ENCODE results near the gene NPW. TPM values are rescaled to one million over a fixed set of nuclear protein-coding genes. Genes with fewer than 3 reads are reported as not detected.

The NPW gene
- total RNA-seq, 1 donor from 2014 or later = not detected

DNA sequence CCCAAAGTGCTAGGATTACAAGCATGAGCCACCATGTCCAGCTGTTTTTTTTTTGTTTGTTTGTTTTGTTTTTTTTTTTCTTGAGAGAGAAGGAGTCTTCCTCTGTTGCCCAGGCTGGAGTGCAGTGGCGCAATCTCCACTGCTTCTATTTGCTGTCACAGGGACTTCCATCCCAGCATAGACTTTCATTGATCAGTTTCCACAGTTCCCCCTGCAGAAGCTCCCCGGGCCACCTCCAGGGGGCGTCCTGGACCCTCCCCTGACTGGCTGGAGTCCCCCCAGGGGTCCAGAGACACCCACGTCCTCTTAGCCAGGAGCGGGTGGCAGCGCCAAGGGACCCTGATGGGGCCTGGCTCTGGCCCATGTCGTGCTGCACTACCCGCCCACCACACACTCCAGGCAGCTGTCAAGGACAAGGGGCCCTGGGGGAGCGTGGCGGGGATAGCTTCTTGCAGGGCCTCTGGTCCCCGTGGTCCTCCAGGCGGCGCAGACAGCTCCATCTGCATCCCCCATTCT is 3.1 kb upstream of the NPW start:
- Histone ChIP-seq H3K9me3 (ENCODE audit: control insufficient read depth in 3 of 3, low read length in 3 of 3) (no peaks in the 10 kb centered on the region), H3K27ac (ENCODE audit: low read depth, low read length) (no peak overlapping the region)

DNA sequence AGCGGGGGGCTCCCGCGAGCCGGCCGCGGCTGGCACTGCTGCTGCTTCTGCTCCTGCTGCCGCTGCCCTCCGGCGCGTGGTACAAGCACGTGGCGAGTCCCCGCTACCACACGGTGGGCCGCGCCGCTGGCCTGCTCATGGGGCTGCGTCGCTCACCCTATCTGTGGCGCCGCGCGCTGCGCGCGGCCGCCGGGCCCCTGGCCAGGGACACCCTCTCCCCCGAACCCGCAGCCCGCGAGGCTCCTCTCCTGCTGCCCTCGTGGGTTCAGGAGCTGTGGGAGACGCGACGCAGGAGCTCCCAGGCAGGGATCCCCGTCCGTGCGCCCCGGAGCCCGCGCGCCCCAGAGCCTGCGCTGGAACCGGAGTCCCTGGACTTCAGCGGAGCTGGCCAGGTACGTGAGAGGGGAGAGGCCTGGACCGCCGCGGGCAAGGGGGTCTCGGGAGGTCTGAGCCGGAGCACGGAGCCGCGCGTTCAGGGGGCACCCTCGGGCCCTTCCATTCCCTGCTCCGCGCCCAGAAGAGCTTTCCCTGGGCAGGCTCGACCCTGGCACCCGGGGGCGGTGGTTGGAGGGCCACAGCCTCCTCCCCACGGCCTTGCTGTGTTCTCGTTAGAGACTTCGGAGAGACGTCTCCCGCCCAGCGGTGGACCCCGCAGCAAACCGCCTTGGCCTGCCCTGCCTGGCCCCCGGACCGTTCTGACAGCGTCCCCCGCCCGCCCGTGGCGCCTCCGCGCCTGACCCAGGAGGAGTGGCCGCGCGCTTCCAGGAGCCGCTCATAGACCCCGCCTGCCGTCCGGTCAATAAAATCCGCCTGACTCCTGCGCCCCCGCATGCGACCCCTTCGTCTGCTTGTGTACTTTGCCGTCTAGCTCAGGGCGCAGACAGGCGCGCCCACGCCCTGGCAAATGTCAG is 591 bp downstream of the NPW start:
- Histone ChIP-seq H3K4me3 (ENCODE audit: low read length in 3 of 3) (no peak overlapping the region), H3K9ac (ENCODE audit: low read depth in 1 of 3, low read length in 3 of 3) (no peak overlapping the region)

More for the DNA sequence above, 3.1 kb upstream of the NPW start:
- Histone ChIP-seq H3K4me3 (ENCODE audit: low read length in 3 of 3) (no peak overlapping the region), H3K36me3 (ENCODE audit: control insufficient read depth in 3 of 3, insufficient read depth in 3 of 3, low read length in 3 of 3) (no peaks in the 10 kb centered on the region), H3K9ac (ENCODE audit: low read depth in 1 of 3, low read length in 3 of 3) (no peak overlapping the region), H3K4me1 (ENCODE audit: control insufficient read depth in 3 of 3, insufficient read depth in 3 of 3, low read length in 3 of 3) (peaks cover 6 to 10% (median 6%) of the 10 kb centered on the region in 3 donors), H3K27me3 (ENCODE audit: control insufficient read depth in 3 of 3, insufficient read depth in 3 of 3, low read length in 3 of 3) (peaks cover 21 to 24% (median 23%) of the 10 kb centered on the region in 3 donors)

DNA sequence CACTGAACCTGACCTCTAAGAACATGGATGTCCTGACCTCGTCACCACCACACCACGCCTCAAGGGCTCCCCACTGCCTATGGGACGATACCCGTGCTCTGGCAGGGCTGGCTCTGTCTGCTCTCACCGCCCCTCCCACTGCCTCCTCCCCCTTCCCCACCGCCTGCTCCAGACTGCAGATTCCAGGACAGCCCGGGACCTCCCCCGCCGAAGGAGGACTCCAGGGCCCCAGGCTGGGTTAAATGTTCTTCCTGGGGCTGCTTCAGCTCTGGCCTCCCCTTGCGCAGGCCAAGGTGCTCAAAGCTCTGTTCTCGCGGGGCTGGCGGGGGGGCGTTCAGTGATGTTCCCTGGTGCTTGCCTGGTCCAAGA is 3.1 kb downstream of the NPW start:
- no peaks in the 10 kb centered on the region for H3K36me3 ChIP-seq (ENCODE audit: control insufficient read depth in 3 of 3, insufficient read depth in 3 of 3, low read length in 3 of 3)
- H3K27me3 ChIP-seq (ENCODE audit: control insufficient read depth in 3 of 3, insufficient read depth in 3 of 3, low read length in 3 of 3) = peaks cover 20 to 30% (median 26%) of the 10 kb centered on the region in 3 donors
- H3K4me3 ChIP-seq (ENCODE audit: low read length in 3 of 3) = peak overlapping the region; percentile 49 to 63 (median 56)
- no peak overlapping the region for H3K27ac ChIP-seq (ENCODE audit: low read depth, low read length)
- no peaks in the 10 kb centered on the region for H3K9me3 ChIP-seq (ENCODE audit: control insufficient read depth in 3 of 3, low read length in 3 of 3)
- H3K9ac ChIP-seq (ENCODE audit: low read depth in 1 of 3, low read length in 3 of 3) = peak overlapping the region in 1 of 3 donors; percentile 69
- peaks cover 27 to 41% (median 38%) of the 10 kb centered on the region in 3 donors for H3K4me1 ChIP-seq (ENCODE audit: control insufficient read depth in 3 of 3, insufficient read depth in 3 of 3, low read length in 3 of 3)

More for the DNA sequence above, 591 bp downstream of the NPW start:
- Histone ChIP-seq H3K27me3 (ENCODE audit: control insufficient read depth in 3 of 3, insufficient read depth in 3 of 3, low read length in 3 of 3) (peaks cover 25 to 27% (median 26%) of the 10 kb centered on the region in 3 donors), H3K27ac (ENCODE audit: low read depth, low read length) (no peak overlapping the region), H3K9me3 (ENCODE audit: control insufficient read depth in 3 of 3, low read length in 3 of 3) (no peaks in the 10 kb centered on the region), H3K4me1 (ENCODE audit: control insufficient read depth in 3 of 3, insufficient read depth in 3 of 3, low read length in 3 of 3) (peaks cover 18 to 26% (median 25%) of the 10 kb centered on the region in 3 donors), H3K36me3 (ENCODE audit: control insufficient read depth in 3 of 3, insufficient read depth in 3 of 3, low read length in 3 of 3) (no peaks in the 10 kb centered on the region)

DNA sequence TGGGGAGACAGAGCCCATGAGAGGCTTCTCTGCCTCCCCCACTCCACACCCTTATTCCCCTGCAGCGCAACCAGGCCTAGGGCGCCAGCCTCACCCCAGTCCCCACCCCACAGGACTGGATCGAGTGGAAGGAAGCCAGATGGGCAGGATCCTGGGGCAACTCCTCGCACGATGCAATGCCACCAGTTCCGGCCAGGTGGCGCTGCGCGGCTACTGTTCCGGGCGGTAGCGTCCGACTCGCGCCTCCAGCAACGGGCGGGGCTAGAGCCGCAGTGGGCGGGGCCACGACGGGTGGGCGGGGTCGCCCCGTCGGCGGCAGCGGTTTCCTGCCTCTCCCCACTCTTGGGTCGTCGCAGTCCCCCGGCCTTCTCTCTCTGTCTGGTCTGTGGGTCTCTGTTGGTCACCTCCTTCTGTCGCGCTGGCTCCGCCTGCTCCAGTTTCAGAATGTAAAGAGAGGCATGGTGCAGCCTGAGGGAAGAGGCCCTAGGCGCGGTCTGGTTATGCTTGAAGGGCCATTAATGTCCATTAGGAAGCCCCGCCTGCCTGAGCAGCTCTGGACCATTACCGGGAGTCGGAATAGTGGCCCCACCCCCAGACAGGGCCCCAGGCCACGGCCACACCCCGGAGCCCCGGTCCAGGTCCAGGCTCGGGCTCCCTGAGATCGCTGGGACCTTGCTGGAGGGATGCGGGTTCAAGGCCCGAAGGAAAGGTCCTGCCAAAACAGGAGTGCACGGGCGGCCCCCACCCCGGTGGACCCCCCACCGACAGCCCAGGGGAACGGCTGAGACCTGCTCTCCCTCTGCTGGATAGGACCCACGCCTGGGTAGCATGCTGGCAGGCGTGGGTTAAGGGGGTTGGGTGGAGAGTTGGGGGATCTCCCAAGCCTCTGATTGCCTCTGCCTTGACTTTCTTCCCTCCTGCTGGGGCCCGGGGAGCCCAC is 3.8 kb downstream of the NPW start:
- Histone ChIP-seq H3K27ac (ENCODE audit: low read depth, low read length) (peak overlapping the region; percentile 52), H3K9ac (ENCODE audit: low read depth in 1 of 3, low read length in 3 of 3) (peak overlapping the region; percentile 15 to 69 (median 43)), H3K27me3 (ENCODE audit: control insufficient read depth in 3 of 3, insufficient read depth in 3 of 3, low read length in 3 of 3) (peaks cover 20 to 28% (median 26%) of the 10 kb centered on the region in 3 donors), H3K9me3 (ENCODE audit: control insufficient read depth in 3 of 3, low read length in 3 of 3) (no peaks in the 10 kb centered on the region), H3K36me3 (ENCODE audit: control insufficient read depth in 3 of 3, insufficient read depth in 3 of 3, low read length in 3 of 3) (no peaks in the 10 kb centered on the region), H3K4me1 (ENCODE audit: control insufficient read depth in 3 of 3, insufficient read depth in 3 of 3, low read length in 3 of 3) (peaks cover 31 to 48% (median 44%) of the 10 kb centered on the region in 3 donors), H3K4me3 (ENCODE audit: low read length in 3 of 3) (peak overlapping the region; percentile 56 to 72 (median 63))

DNA sequence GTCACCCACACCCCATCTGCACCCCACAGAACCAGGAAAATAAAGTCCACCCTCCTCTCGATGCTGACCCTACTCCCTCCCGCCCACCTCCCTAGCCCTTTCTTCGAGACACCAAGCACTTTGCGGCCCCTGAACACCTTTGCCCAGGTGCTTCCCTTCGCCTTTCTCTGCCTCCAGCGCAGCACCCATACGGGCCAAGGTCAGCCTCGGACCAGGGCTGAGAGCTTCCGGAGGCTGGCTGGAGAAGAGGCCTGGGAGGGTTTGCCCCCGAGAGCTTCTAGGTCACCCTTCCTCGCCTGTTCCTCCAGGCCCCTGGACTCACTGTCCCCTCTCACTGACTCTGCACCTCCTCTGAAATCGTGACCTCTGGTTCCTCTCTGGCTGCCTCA is 4.4 kb downstream of the NPW start:
- Histone ChIP-seq H3K4me1 (ENCODE audit: control insufficient read depth in 3 of 3, insufficient read depth in 3 of 3, low read length in 3 of 3) (peaks cover 33 to 54% (median 46%) of the 10 kb centered on the region in 3 donors), H3K36me3 (ENCODE audit: control insufficient read depth in 3 of 3, insufficient read depth in 3 of 3, low read length in 3 of 3) (no peaks in the 10 kb centered on the region), H3K9me3 (ENCODE audit: control insufficient read depth in 3 of 3, low read length in 3 of 3) (no peaks in the 10 kb centered on the region), H3K9ac (ENCODE audit: low read depth in 1 of 3, low read length in 3 of 3) (peak overlapping the region in 1 of 3 donors; percentile 64), H3K4me3 (ENCODE audit: low read length in 3 of 3) (peak overlapping the region in 1 of 3 donors; percentile 72), H3K27me3 (ENCODE audit: control insufficient read depth in 3 of 3, insufficient read depth in 3 of 3, low read length in 3 of 3) (peaks cover 18 to 25% (median 23%) of the 10 kb centered on the region in 3 donors), H3K27ac (ENCODE audit: low read depth, low read length) (peak overlapping the region; percentile 52)

DNA sequence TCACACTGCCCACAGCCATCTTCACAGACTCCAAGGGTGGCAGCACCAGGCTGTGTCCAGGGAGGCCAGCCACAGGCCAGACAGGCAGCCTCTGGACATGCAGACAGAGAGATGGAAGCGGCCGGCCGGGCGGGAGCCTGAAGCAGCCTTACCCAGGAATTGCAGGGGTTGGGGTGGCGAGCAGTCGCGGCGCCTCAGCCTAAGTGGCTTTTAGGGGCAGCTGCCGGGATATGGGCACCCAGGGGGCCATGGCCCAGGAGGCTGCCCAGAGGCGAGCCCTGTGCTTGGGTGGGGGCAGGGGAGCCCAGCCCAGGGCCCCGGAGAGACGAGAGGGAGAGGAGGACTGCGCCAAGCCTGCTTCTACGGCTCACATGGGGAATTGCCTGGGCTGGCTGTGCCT is 5.7 kb downstream of the NPW start:
- no peak overlapping the region for H3K27ac ChIP-seq (ENCODE audit: low read depth, low read length)
- no peak overlapping the region for H3K4me3 ChIP-seq (ENCODE audit: low read length in 3 of 3)

DNA sequence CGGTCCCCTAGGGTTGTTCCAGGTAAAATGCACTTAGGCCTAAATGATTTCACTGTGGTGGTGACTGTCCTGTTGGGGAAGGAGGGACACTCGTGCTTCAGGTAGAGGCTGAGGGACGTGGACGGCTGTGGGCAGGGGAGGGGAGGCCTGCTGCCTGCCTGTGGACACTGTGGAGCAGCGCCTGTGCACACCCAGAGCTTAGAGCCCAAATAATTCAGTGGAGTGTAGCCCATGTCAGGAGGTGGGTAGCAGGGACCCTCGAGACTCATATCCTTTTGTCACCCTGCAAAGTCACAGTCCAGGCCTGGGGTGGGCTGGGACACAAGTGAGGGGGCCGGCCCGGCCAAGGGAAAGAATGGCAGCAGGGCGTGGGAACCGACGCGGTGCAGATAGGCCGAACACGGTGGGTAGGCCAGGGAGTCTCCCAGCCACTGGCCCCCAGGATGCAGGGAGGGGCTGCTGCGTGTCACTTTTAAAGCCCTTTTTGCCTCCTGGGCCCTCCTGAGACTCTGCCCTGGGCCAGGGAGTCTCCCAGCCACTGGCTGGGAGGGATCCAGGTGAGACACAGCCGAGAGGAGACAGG is 6.4 kb downstream of the NPW start:
- Histone ChIP-seq H3K9ac (ENCODE audit: low read depth in 1 of 3, low read length in 3 of 3) (peak overlapping the region in 2 of 3 donors; percentile 10 to 76), H3K27ac (ENCODE audit: low read depth, low read length) (no peak overlapping the region), H3K36me3 (ENCODE audit: control insufficient read depth in 3 of 3, insufficient read depth in 3 of 3, low read length in 3 of 3) (no peaks in the 10 kb centered on the region), H3K4me3 (ENCODE audit: low read length in 3 of 3) (peak overlapping the region; percentile 33 to 67 (median 48)), H3K9me3 (ENCODE audit: control insufficient read depth in 3 of 3, low read length in 3 of 3) (no peaks in the 10 kb centered on the region), H3K27me3 (ENCODE audit: control insufficient read depth in 3 of 3, insufficient read depth in 3 of 3, low read length in 3 of 3) (peaks cover 3 to 11% (median 4%) of the 10 kb centered on the region in 3 donors), H3K4me1 (ENCODE audit: control insufficient read depth in 3 of 3, insufficient read depth in 3 of 3, low read length in 3 of 3) (peaks cover 26 to 44% (median 42%) of the 10 kb centered on the region in 3 donors)

More for the DNA sequence above, 5.7 kb downstream of the NPW start:
- H3K4me1 ChIP-seq (ENCODE audit: control insufficient read depth in 3 of 3, insufficient read depth in 3 of 3, low read length in 3 of 3) = peaks cover 26 to 44% (median 42%) of the 10 kb centered on the region in 3 donors
- no peaks in the 10 kb centered on the region for H3K36me3 ChIP-seq (ENCODE audit: control insufficient read depth in 3 of 3, insufficient read depth in 3 of 3, low read length in 3 of 3)
- peaks cover 5 to 15% (median 10%) of the 10 kb centered on the region in 3 donors for H3K27me3 ChIP-seq (ENCODE audit: control insufficient read depth in 3 of 3, insufficient read depth in 3 of 3, low read length in 3 of 3)
- H3K9me3 ChIP-seq (ENCODE audit: control insufficient read depth in 3 of 3, low read length in 3 of 3) = no peaks in the 10 kb centered on the region
- peak overlapping the region in 2 of 3 donors; percentile 4 to 25 for H3K9ac ChIP-seq (ENCODE audit: low read depth in 1 of 3, low read length in 3 of 3)

DNA sequence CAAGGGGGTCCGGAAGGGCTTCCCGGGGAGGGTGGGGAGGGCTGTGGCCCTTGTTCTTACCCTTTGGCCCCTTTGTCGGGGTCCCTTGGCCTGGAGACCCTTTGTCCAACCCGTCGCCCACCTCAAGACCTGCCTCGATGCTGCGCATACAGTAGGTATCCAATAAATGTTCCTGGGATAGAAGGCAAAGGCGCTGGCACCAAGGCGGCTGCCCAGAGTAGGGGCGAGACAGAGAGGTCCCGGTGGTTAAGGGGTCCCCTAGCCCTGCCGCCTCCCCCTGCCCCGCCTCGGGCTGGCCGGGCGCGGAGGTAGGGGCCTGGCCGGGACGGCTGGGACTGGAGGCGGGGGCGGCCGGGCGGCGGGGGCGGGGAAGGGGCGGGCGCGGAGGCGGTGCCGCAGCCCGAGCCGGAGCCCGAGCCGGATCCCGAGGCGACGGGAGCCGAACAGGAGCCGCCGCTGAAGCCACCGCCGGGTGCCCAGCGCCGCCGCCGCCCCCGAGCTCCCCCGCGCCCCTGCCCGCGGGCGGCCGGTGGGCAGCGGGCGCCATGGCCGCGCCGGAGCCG is 7.0 kb downstream of the NPW start, which contains the start of gene NHERF2:
TSS of gene NHERF2 (plus strand) at position 442 of the 563 bp plus-strand sequence. CDS start at position 546, 104 bp downstream.
- H3K4me3 ChIP-seq (ENCODE audit: low read length in 3 of 3) = peak within 1 kb of the TSS; percentile 70 to 85 (median 78)
- H3K4me1 ChIP-seq (ENCODE audit: control insufficient read depth in 3 of 3, insufficient read depth in 3 of 3, low read length in 3 of 3) = peaks cover 26 to 44% (median 44%) of the 10 kb centered on the region in 3 donors
- H3K9ac ChIP-seq (ENCODE audit: low read depth in 1 of 3, low read length in 3 of 3) = peak within 1 kb of the TSS; percentile 2 to 78 (median 32)
- no peaks in the 10 kb centered on the region for H3K36me3 ChIP-seq (ENCODE audit: control insufficient read depth in 3 of 3, insufficient read depth in 3 of 3, low read length in 3 of 3)
- peaks cover 3 to 9% (median 3%) of the 10 kb centered on the region in 3 donors for H3K27me3 ChIP-seq (ENCODE audit: control insufficient read depth in 3 of 3, insufficient read depth in 3 of 3, low read length in 3 of 3)
- no peak within 1 kb of the TSS for H3K27ac ChIP-seq (ENCODE audit: low read depth, low read length)
- H3K9me3 ChIP-seq (ENCODE audit: control insufficient read depth in 3 of 3, low read length in 3 of 3) = no peaks in the 10 kb centered on the region
